ENCODE data around the gene COA1.

GRCh38 chr7:43647339-43647672, 82.0 kb downstream of the COA1 start:
- no peak for TF ChIP-seq CTCF (IDR thresholded peaks at IDR 0.05)
- no peak for TF ChIP-seq EP300 (IDR thresholded peaks at IDR 0.05)
